Astrocyte of the cerebellum (primary cell): ENCODE results near the gene MBTPS1.

Source experiments
- DNase-seq: peaks from one replicate; pipeline ENCODE4 v3.0.0-alpha.2; 2011; ENCODE audit warnings: low read depth
- H3K4me3 ChIP-seq: 2 replicates; pipeline ENCODE4 v1.5.1; 2011; ENCODE audit warnings: mild to moderate bottlenecking, low read depth, low read length, moderate library complexity
- CTCF ChIP-seq: IDR thresholded peaks from 2 replicates; pipeline ENCODE4 v1.5.1; 2012; ENCODE audit warnings: low read length, low read depth, moderate library complexity, mild to moderate bottlenecking; ENCODE audit errors: missing control alignments
- in situ Hi-C: cut with HindIII; loops from 2 replicates; pipeline ENCODE4 v1.10.0; 2017; ENCODE audit warnings: low sequenced_read_pairs

Gene MBTPS1

GRCh38 chr16:84156342-84156784 lies 39.6 kb upstream of the MBTPS1 start:
- in situ Hi-C loops = no loop called here
- peak; percentile 13 for TF ChIP-seq CTCF
- H3K4me3 ChIP-seq = no peak overlapping the region
- no peak for DNase-seq

GRCh38 chr16:84155771-84156170 lies 39.0 kb upstream of the MBTPS1 start:
- in situ Hi-C loops = no loop called here
- H3K4me3 ChIP-seq = no peak overlapping the region
- no peak for TF ChIP-seq CTCF
- DNase-seq = no peak

- no peak for DNase-seq
- no peak overlapping the region for H3K4me3 ChIP-seq
- no peak for TF ChIP-seq CTCF
- in situ Hi-C loops = no loop called here
Measured at GRCh38 chr16:84155226-84155625, 38.5 kb upstream of the MBTPS1 start.

GRCh38 chr16:84153660-84154214 lies 37.0 kb upstream of the MBTPS1 start:
- no peak for DNase-seq
- TF ChIP-seq CTCF = no peak
- H3K4me3 ChIP-seq = no peak overlapping the region
- in situ Hi-C loops = no loop called here

GRCh38 chr16:84150926-84151325 lies 34.2 kb upstream of the MBTPS1 start:
- in situ Hi-C loops = no loop called here
- no peak overlapping the region for H3K4me3 ChIP-seq
- no peak for DNase-seq
- TF ChIP-seq CTCF = no peak

GRCh38 chr16:84144859-84145639 lies 28.3 kb upstream of the MBTPS1 start, which contains the start of the genes DNAAF1 and HSDL1:
Gene DNAAF1, plus strand, starts transcription at chr16:84145308. Its CDS starts 133 bp downstream, at chr16:84145441.
Gene HSDL1, minus strand, starts transcription at chr16:84145177. Its CDS starts 13,856 bp downstream, at chr16:84131321.
- peak within 1 kb of the TSS; percentile 81 for H3K4me3 ChIP-seq
- in situ Hi-C loops = no loop called here
- no peak for TF ChIP-seq CTCF
- peak; percentile 41 for DNase-seq
